BE2C (cell line): ENCODE data around the gene STUB1.
"Not testable (repeated sequence)": the region's sequence is repeated elsewhere in the genome, so short reads cannot be mapped to it uniquely, and the experiment has no call there.

Experiments used
- DNase-seq: peaks from one replicate; pipeline ENCODE4 v3.0.0-alpha.2; 2020
- H3K27me3 ChIP-seq: fragments of 250-450 bp; sonication (Bioruptor Pico); 2 replicates; pipeline ENCODE4 v1.5.1; 2020; ENCODE audit warnings: mild to moderate bottlenecking
- H3K36me3 ChIP-seq: fragments of 250-450 bp; sonication (Bioruptor Pico); 2 replicates; pipeline ENCODE4 v1.5.1; 2020; ENCODE audit warnings: mild to moderate bottlenecking
- H3K4me1 ChIP-seq: fragments of 250-450 bp; sonication (Bioruptor Pico); 2 replicates; pipeline ENCODE4 v1.5.1; 2020
- H3K4me3 ChIP-seq: 2 replicates; pipeline ENCODE4 v1.5.1; 2011; ENCODE audit warnings: low read depth, low read length
- H3K9me3 ChIP-seq: fragments of 250-450 bp; sonication (Bioruptor Pico); 2 replicates; pipeline ENCODE4 v1.5.1; 2020
- TF ChIP-seq, protein P1 (sequence below): IDR thresholded peaks from 2 replicates; pipeline ENCODE4 v1.5.1; 2012; ENCODE audit warnings: mild to moderate bottlenecking, low read depth, low read length

STUB1 gene

DNA sequence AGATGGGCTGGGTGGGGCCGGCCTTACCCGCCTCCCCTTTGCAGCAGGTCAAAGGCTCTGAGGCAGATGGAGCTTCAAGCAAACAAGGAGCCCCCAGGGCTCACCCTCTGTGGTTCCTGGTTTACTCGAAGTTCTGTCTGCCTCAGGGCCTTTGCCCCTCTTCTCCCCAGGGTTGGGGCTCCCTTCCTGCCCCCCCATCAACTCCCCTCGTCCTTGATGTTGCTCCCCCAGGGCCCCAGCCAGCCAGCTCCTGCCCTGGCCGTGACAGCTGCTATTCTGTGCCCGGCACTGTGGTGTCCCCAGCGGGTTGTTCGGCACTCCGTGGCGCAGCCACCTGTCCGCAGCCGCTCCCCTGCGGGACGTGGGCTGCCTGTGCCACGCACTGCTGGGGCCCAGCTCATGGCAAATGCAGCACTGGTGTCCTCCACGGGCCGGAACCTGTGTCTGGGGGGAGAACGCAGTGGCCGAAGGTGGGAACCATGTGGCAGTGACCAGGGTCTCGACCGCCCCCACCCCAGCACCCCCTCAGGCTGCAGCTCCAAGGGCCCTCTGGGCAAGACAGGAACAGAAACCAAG lies 30.4 kb downstream of the STUB1 start:
- no peak for DNase-seq
- Histone ChIP-seq H3K27me3 (no peaks in the 10 kb centered on the region), H3K9me3 (no peaks in the 10 kb centered on the region), H3K36me3 (no peaks in the 10 kb centered on the region), H3K4me3 (peak overlapping the region; percentile 44; the same call in 1 of the 2 replicates), H3K4me1 (peaks cover 30% of the 10 kb centered on the region)
- TF ChIP-seq, protein P1, sequence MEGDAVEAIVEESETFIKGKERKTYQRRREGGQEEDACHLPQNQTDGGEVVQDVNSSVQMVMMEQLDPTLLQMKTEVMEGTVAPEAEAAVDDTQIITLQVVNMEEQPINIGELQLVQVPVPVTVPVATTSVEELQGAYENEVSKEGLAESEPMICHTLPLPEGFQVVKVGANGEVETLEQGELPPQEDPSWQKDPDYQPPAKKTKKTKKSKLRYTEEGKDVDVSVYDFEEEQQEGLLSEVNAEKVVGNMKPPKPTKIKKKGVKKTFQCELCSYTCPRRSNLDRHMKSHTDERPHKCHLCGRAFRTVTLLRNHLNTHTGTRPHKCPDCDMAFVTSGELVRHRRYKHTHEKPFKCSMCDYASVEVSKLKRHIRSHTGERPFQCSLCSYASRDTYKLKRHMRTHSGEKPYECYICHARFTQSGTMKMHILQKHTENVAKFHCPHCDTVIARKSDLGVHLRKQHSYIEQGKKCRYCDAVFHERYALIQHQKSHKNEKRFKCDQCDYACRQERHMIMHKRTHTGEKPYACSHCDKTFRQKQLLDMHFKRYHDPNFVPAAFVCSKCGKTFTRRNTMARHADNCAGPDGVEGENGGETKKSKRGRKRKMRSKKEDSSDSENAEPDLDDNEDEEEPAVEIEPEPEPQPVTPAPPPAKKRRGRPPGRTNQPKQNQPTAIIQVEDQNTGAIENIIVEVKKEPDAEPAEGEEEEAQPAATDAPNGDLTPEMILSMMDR: no peak

DNA sequence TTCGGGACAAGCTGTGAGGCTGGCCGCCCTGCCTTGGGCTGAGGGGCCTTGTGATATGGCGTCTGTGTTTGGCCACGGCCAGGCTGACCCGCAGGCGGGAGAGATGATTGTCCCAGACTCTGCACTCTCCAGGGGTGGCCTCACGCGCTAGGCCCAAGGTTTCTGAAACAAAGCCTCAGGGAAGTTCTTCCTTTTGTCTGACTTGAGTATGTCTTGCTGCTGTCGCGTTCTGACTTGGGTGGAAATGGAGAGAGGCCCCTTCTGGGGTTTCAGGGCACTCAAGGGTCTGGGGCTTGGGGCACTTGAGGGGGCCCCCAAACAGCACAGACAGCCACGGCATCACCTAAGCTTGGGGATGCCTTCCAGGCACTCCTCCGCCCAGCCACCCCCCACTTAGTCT lies 30.9 kb downstream of the STUB1 start:
- Histone ChIP-seq H3K36me3 (no peaks in the 10 kb centered on the region), H3K27me3 (no peaks in the 10 kb centered on the region), H3K9me3 (no peaks in the 10 kb centered on the region), H3K4me3 (no peak overlapping the region), H3K4me1 (peaks cover 30% of the 10 kb centered on the region)
- TF ChIP-seq, protein P1: no peak
- DNase-seq: no peak

DNA sequence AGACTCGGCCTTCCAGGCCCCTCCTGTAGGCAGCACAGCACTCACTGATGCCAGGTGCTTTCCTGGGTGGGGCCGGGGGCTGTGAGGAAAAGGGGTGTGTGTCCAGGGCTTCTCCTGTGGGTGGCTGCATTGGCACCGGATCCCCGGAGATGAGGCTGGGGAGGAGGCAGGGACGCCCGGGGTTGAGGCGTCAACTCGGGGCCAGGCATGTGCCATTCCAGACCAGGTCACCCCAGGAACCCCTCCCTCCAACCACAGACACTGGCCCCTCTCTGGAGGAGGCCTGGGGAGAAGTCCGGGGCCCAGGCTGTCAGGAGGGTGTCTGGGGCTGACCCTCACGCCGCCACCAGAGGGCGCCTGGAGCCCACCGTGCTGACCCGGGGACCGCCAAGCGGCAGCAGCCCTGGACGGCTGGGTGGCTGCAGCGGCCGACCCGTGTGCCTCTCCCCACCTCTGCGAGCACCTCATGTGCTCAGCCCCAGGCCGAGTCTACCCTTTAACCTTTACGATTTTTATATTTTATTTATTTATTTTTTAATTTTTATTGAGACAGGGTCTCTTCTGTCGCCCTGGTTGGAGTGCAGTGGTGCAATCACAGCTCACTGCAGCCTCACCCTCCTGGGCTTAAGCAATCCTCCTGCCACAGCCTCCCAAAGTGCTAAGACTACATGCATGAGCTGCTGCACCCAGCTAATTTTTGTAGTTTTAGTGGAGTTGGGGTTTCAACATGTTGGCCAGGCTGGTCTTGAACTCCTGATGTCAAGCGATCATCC lies 31.5 kb downstream of the STUB1 start:
- Histone ChIP-seq H3K36me3 (peaks cover 1% of the 10 kb centered on the region), H3K4me1 (peaks cover 35% of the 10 kb centered on the region), H3K27me3 (no peaks in the 10 kb centered on the region), H3K9me3 (no peaks in the 10 kb centered on the region), H3K4me3 (no peak overlapping the region)
- TF ChIP-seq, protein P1: peak; percentile 86
- peak; percentile 92 for DNase-seq

DNA sequence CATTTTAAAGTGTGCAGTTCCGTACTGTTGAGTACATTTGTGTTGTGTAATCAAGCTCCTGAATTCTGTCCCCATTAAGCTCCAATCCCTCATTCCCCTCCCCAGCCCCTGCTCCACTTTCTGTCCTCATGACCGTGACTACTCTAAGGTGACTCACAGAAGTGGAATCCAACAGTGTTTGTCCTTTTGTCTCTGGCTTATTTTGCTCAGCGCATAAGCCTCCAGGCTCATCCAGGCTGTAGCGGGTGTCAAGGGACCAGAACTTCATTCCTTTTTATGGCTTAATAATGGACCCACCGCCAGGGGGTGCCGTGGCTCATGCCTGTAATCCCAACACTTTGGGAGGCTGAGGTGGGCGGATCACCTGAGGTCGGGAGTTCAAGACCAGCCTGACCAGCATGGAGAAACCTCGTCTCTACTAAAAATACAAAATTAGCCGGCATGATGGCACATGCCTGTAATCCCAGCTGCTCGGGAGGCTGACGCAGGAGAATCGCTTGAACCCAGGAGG lies 32.6 kb downstream of the STUB1 start:
- H3K4me3 ChIP-seq, H3K36me3 ChIP-seq, H3K9me3 ChIP-seq, H3K27me3 ChIP-seq: not testable (repeated sequence)
- TF ChIP-seq, protein P1: peak; percentile 41
- peak; percentile 75 for DNase-seq
- H3K4me1 ChIP-seq: peaks cover 38% of the 10 kb centered on the region

DNA sequence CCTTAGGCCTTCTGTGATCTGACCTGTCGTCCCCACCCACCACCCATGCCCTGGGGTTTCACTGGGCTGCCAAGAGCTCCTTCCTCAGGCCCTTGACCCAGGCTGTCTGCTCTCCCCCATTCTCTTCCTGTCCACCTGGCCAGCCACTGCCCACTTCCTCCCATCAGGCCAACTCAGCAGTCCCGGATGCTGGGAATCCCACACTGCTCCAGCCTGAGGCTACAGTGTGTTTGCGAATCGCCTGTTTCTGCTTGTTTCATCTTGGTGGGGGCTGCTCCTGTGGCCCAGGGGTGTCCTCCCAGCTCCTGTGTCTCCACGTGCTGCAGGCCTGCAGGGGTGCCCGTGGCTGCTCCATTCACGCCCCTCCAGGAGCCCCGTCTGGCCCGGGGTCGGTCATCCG lies 33.9 kb downstream of the STUB1 start:
- peaks cover 5% of the 10 kb centered on the region for H3K36me3 ChIP-seq
- H3K27me3 ChIP-seq: no peaks in the 10 kb centered on the region
- peaks cover 38% of the 10 kb centered on the region for H3K4me1 ChIP-seq
- TF ChIP-seq, protein P1: no peak
- H3K9me3 ChIP-seq: no peaks in the 10 kb centered on the region
- DNase-seq: no peak
- H3K4me3 ChIP-seq: no peak overlapping the region
